Left ventricle myocardium inferior (tissue), 1 donor: Measurements from ENCODE around the gene HES3. TPM values are rescaled to one million over a fixed set of nuclear protein-coding genes. Genes with fewer than 3 reads are reported as not detected.

Experiments
- DNase-seq: peaks from one replicate; pipeline ENCODE4 v3.0.0-alpha.2; 2020
- H3K27ac ChIP-seq: fragments of 200-600 bp; replicated peaks from 2 replicates; pipeline ENCODE4 v1.8.0; 2021
- H3K27me3 ChIP-seq: fragments of 200-600 bp; 2 replicates; pipeline ENCODE4 v1.8.0; 2021; ENCODE audit warnings: low read depth
- H3K36me3 ChIP-seq: fragments of 200-600 bp; 2 replicates; pipeline ENCODE4 v1.8.0; 2021
- H3K4me1 ChIP-seq: fragments of 200-600 bp; 2 replicates; pipeline ENCODE4 v1.8.0; 2021
- H3K4me3 ChIP-seq: fragments of 200-600 bp; 2 replicates; pipeline ENCODE4 v1.8.0; 2021; ENCODE audit warnings: mild to moderate bottlenecking, moderate library complexity
- H3K9me3 ChIP-seq: fragments of 200-600 bp; replicated peaks from 2 replicates; pipeline ENCODE4 v1.8.0; 2021
- CTCF ChIP-seq: fragments of 200-600 bp; IDR thresholded peaks from 2 replicates; pipeline ENCODE4 v1.8.0; 2021; ENCODE audit warnings: antibody characterized with exemption, mild to moderate bottlenecking, borderline replicate concordance
- intact Hi-C: fragments of 100-400 bp; cut with micrococcal nuclease; formaldehyde crosslinking; loops from one replicate; pipeline ENCODE4 v1.11.0; 2022
- total RNA-seq: library from RNA; stranded (reverse); fragmentation: NEBNext Ultra II Directional; extraction: Animal tissue kit (Norgen Biotek cat#: 25700); gene quantifications from one replicate; pipeline ENCODE4 v1.2.1, GENCODE V29; 2021
- donor health status: DM: no; HTN: yes; CAD: no; lungs with severe emphysema.

HES3 gene
- total RNA-seq, 1 donor from 2014 or later, result not detected

GRCh38 chr1:6263716-6264115 lies 19.7 kb downstream of the HES3 start:
- peak overlapping the region; percentile 40 for H3K27ac ChIP-seq
- H3K27me3 ChIP-seq, result peaks cover 53% of the 10 kb centered on the region
- no peaks in the 10 kb centered on the region for H3K36me3 ChIP-seq
- peaks cover 51% of the 10 kb centered on the region for H3K4me1 ChIP-seq
- intact Hi-C loops, result no loop called here
- no peaks in the 10 kb centered on the region for H3K9me3 ChIP-seq
- DNase-seq, result no peak
- TF ChIP-seq CTCF, result no peak
- H3K4me3 ChIP-seq, result no peak overlapping the region

- no peak for TF ChIP-seq CTCF
- no peak for DNase-seq
- Histone ChIP-seq H3K4me1 (peaks cover 42% of the 10 kb centered on the region), H3K27me3 (peaks cover 38% of the 10 kb centered on the region), H3K27ac (no peak overlapping the region), H3K9me3 (no peaks in the 10 kb centered on the region), H3K36me3 (no peaks in the 10 kb centered on the region), H3K4me3 (no peak overlapping the region)
- intact Hi-C loops, result no loop called here
These were observed 21.2 kb downstream of the HES3 start for GRCh38 chr1:6265151-6265550.

GRCh38 chr1:6266641-6267040 lies 22.7 kb downstream of the HES3 start:
- Histone ChIP-seq H3K4me1 (peaks cover 43% of the 10 kb centered on the region), H3K9me3 (no peaks in the 10 kb centered on the region), H3K27me3 (peaks cover 27% of the 10 kb centered on the region), H3K27ac (no peak overlapping the region), H3K36me3 (no peaks in the 10 kb centered on the region), H3K4me3 (no peak overlapping the region)
- no peak for DNase-seq
- no peak for TF ChIP-seq CTCF
- intact Hi-C loops, result no loop called here

GRCh38 chr1:6267686-6268322 lies 23.8 kb downstream of the HES3 start:
- intact Hi-C loops, result no loop called here
- H3K9me3 ChIP-seq, result no peaks in the 10 kb centered on the region
- DNase-seq, result no peak
- H3K27me3 ChIP-seq, result peaks cover 16% of the 10 kb centered on the region
- TF ChIP-seq CTCF, result no peak
- H3K27ac ChIP-seq, result no peak overlapping the region
- peaks cover 32% of the 10 kb centered on the region for H3K4me1 ChIP-seq
- no peak overlapping the region for H3K4me3 ChIP-seq
- H3K36me3 ChIP-seq, result no peaks in the 10 kb centered on the region

- no peak for DNase-seq
- no peaks in the 10 kb centered on the region for H3K9me3 ChIP-seq
- no peak overlapping the region for H3K4me3 ChIP-seq
- intact Hi-C loops, result no loop called here
- peaks cover 11% of the 10 kb centered on the region for H3K27me3 ChIP-seq
- TF ChIP-seq CTCF, result no peak
- H3K4me1 ChIP-seq, result peaks cover 27% of the 10 kb centered on the region
- no peak overlapping the region for H3K27ac ChIP-seq
- no peaks in the 10 kb centered on the region for H3K36me3 ChIP-seq
These were observed 24.4 kb downstream of the HES3 start for GRCh38 chr1:6268415-6268814.
